Liver (tissue), 9 donors: Measurements from ENCODE around the gene P2RY1. TPM values are rescaled to one million over a fixed set of nuclear protein-coding genes. Genes with fewer than 3 reads are reported as not detected.
"Not testable (repeated sequence)": the region's sequence is repeated elsewhere in the genome, so short reads cannot be mapped to it uniquely, and the experiment has no call there.

Source experiments
- DNase-seq: peaks from one replicate; pipeline ENCODE4 v3.0.0-alpha.2; 2017; ENCODE audit warnings: low spot score
- H3K27ac ChIP-seq, 2 donors: one replicate each; pipeline ENCODE4 v1.7.0; 2013; ENCODE audit warnings: inconsistent platforms in 2 of 2, low read length in 2 of 2, control low read depth in 1 of 2, low read depth in 1 of 2, mild to moderate bottlenecking in 1 of 2
- H3K27me3 ChIP-seq, 4 donors: one replicate each; pipeline versions ENCODE4 v1.6.1 to v1.7.0; 2013; ENCODE audit warnings: low read length in 3 of 4, inconsistent platforms in 1 of 4, mild to moderate bottlenecking in 1 of 4, moderate library complexity in 1 of 4; ENCODE audit not compliant: control insufficient read depth in 4 of 4, insufficient read depth in 4 of 4
- H3K36me3 ChIP-seq, 4 donors: one replicate each; pipeline versions ENCODE4 v1.6.1 to v1.7.0; 2013; ENCODE audit warnings: low read length in 3 of 4, mild to moderate bottlenecking in 3 of 4, low read depth in 1 of 4, moderate library complexity in 1 of 4; ENCODE audit not compliant: control insufficient read depth in 4 of 4, insufficient read depth in 3 of 4
- H3K4me1 ChIP-seq, 4 donors: one replicate each; pipeline versions ENCODE4 v1.6.1 to v1.7.0; 2013; ENCODE audit warnings: low read length in 3 of 4, mild to moderate bottlenecking in 3 of 4, moderate library complexity in 1 of 4; ENCODE audit not compliant: control insufficient read depth in 4 of 4, insufficient read depth in 4 of 4
- H3K4me3 ChIP-seq, 3 donors: one replicate each; pipeline versions ENCODE4 v1.6.1 to v1.7.0; 2013; ENCODE audit warnings: low read length in 3 of 3, control low read depth in 1 of 3, low read depth in 1 of 3, mild to moderate bottlenecking in 1 of 3
- H3K9ac ChIP-seq, 2 donors: one replicate each; pipeline ENCODE4 v1.7.0; 2013; ENCODE audit warnings: low read length in 2 of 2, mild to moderate bottlenecking in 2 of 2, moderate library complexity in 2 of 2, control low read depth in 1 of 2, low read depth in 1 of 2
- H3K9me3 ChIP-seq, 4 donors: one replicate each; pipeline versions ENCODE4 v1.6.1 to v1.7.0; 2013; ENCODE audit warnings: low read length in 3 of 4; ENCODE audit not compliant: control insufficient read depth in 4 of 4
- EGR1 ChIP-seq, 2 donors: IDR thresholded peaks; 2 replicates each; pipeline ENCODE4 v1.6.1; 2016 to 2018; ENCODE audit warnings: antibody characterized with exemption in 2 of 2, low read depth in 2 of 2
- FOXA1 ChIP-seq: IDR thresholded peaks from 2 replicates; pipeline ENCODE4 v1.6.1; 2016; ENCODE audit warnings: antibody characterized with exemption
- GABPA ChIP-seq, 2 donors: IDR thresholded peaks in 1 of 2; conservative IDR thresholded peaks in 1 of 2; 2 replicates each; pipeline ENCODE4 v1.6.1; 2016; ENCODE audit warnings: antibody characterized with exemption in 2 of 2, mild to moderate bottlenecking in 1 of 2, moderate library complexity in 1 of 2
- HNF4G ChIP-seq: IDR thresholded peaks from 2 replicates; pipeline ENCODE4 v1.6.1; 2016; ENCODE audit warnings: antibody characterized with exemption
- JUND ChIP-seq, 2 donors: IDR thresholded peaks; 2 replicates each; pipeline ENCODE4 v1.6.1; 2016; ENCODE audit warnings: antibody characterized with exemption in 2 of 2
- RAD21 ChIP-seq, 2 donors: IDR thresholded peaks; 2 replicates each; pipeline ENCODE4 v1.6.1; 2016; ENCODE audit warnings: antibody characterized with exemption in 2 of 2, mild to moderate bottlenecking in 2 of 2
- RXRA ChIP-seq, 2 donors: IDR thresholded peaks; 2 replicates each; pipeline ENCODE4 v1.6.1; 2017 to 2018; ENCODE audit warnings: antibody characterized with exemption in 2 of 2, mild to moderate bottlenecking in 1 of 2
- TAF1 ChIP-seq: conservative IDR thresholded peaks from 2 replicates; pipeline ENCODE4 v1.6.1; 2016; ENCODE audit warnings: antibody characterized with exemption, mild to moderate bottlenecking
- YY1 ChIP-seq: IDR thresholded peaks from 2 replicates; pipeline ENCODE4 v1.6.1; 2016; ENCODE audit warnings: antibody characterized with exemption, mild to moderate bottlenecking
- ZBTB33 ChIP-seq: IDR thresholded peaks from 2 replicates; pipeline ENCODE4 v1.6.1; 2016; ENCODE audit warnings: antibody characterized with exemption
- WGBS: extraction: QIAGEN DNeasy Blood & Tissue Kit; methylation state at CpG from one replicate; pipeline ENCODE4 v1.1.7; 2013; 5-methylcytosine and 5-hydroxymethylcytosine counted together
- polyA plus RNA-seq, 2 donors: library from polyadenylated mRNA; stranded (reverse) in 1 of 2; unstranded in 1 of 2; fragments of 200-250 nt in 1 of 2; fragments of >200 nt in 1 of 2; fragmentation: Nextera tagmentation in 1 of 2; extraction: Ambion mirVana in 1 of 2; gene quantifications; one replicate each; pipeline versions ENCODE4 v1.2.1 to v1.2.3, GENCODE V29; 2013 to 2015
- total RNA-seq, 2 donors: library from RNA; depleted of rRNA; stranded (reverse); fragments of >200 nt; gene quantifications; one replicate each; pipeline ENCODE4 v1.2.3, GENCODE V29; 2014
- TF ChIP-seq, protein P1 (sequence below): IDR thresholded peaks from 2 replicates; pipeline ENCODE4 v1.6.1; 2016; ENCODE audit warnings: antibody characterized with exemption
- donor health status: healthy.
- donor health status: healthy.
- donor health status: healthy.
- donor health status: healthy.
- donor health status: healthy.

P2RY1 gene
- total and polyA plus RNA-seq, 4 donors: 0.54 to 7.5 (median 1.9) TPM

- DNase-seq, H3K27me3 ChIP-seq, H3K36me3 ChIP-seq, H3K4me3 ChIP-seq, H3K4me1 ChIP-seq, H3K9ac ChIP-seq, H3K27ac ChIP-seq: not testable (repeated sequence)
- 78% methylated on average over 1 of the region's 1 CpG for WGBS
- peaks cover 1 to 18% (median 2%) of the 10 kb centered on the region in 4 donors for H3K9me3 ChIP-seq
Observed at GRCh38 chr3:152847599-152847998, 12.7 kb downstream of the P2RY1 start.

DNA sequence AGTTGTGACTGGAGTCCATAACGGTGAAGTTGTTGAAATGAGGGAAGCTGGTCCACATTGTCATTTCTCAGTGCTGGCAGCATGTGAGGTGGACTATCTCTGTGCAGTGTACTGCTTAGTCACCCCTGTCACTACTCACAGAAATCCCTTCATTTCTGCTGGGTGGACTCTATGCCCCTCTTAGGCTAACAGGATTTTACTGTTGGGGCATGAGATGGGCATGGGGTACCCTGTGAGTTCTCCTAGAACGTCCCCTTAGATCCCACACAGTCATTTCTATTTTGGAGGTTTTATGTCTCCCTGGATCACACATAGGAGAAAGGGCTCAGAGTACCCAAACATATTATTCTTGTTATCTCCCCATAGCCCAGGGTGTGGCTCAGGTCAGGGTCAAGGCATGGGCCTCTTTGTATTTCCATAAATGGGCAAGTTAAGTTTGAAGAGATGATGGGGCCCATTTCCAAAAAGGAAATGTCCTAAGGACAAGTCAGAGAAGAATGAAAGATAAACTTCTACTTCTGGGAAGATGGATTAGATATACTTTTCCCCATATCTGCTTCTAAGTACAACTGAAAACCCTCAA, 15.2 kb downstream of the P2RY1 start:
- no peak overlapping the region for H3K27ac ChIP-seq
- no peak for DNase-seq
- H3K4me1 ChIP-seq: no peaks in the 10 kb centered on the region
- peaks cover 0 to 18% (median 2%) of the 10 kb centered on the region in 4 donors for H3K9me3 ChIP-seq
- H3K27me3 ChIP-seq: no peaks in the 10 kb centered on the region
- no peak for TF ChIP-seq RAD21 (IDR thresholded peaks at IDR 0.05)
- no peak for TF ChIP-seq FOXA1
- no peak for TF ChIP-seq TAF1
- no peak for TF ChIP-seq YY1
- no peak overlapping the region for H3K9ac ChIP-seq
- H3K4me3 ChIP-seq: no peak overlapping the region
- 71% methylated on average over 2 of the region's 2 CpGs for whole genome bisulfite sequencing
- no peaks in the 10 kb centered on the region for H3K36me3 ChIP-seq

GRCh38 chr3:152853196-152853595, 18.3 kb downstream of the P2RY1 start:
- H3K9me3 ChIP-seq: peaks cover 0 to 5% (median 0%) of the 10 kb centered on the region in 4 donors
- no peak overlapping the region for H3K4me3 ChIP-seq
- TF ChIP-seq HNF4G (no peak), ZBTB33 (no peak), EGR1 (IDR thresholded peaks at IDR 0.05; ENCODE audit: low read depth in 2 of 2) (no peak), GABPA (IDR thresholded peaks at IDR 0.05 in 1 of 2, conservative IDR thresholded peaks at IDR 0.05 in 1 of 2) (no peak), JUND (IDR thresholded peaks at IDR 0.05) (no peak), YY1 (no peak)
- no peak overlapping the region for H3K27ac ChIP-seq
- no peaks in the 10 kb centered on the region for H3K36me3 ChIP-seq
- DNase-seq: no peak
- H3K9ac ChIP-seq: no peak overlapping the region
- no peaks in the 10 kb centered on the region for H3K27me3 ChIP-seq
- H3K4me1 ChIP-seq: no peaks in the 10 kb centered on the region
- 73% methylated on average over 2 of the region's 2 CpGs for WGBS

- no peak for DNase-seq
- Histone ChIP-seq H3K9me3 (no peaks in the 10 kb centered on the region), H3K27ac (no peak overlapping the region), H3K36me3 (no peaks in the 10 kb centered on the region), H3K27me3 (no peaks in the 10 kb centered on the region), H3K4me1 (no peaks in the 10 kb centered on the region), H3K4me3 (no peak overlapping the region), H3K9ac (no peak overlapping the region)
- 95% methylated on average over 1 of the region's 1 CpG for WGBS
- peak in 1 of 2 donors; percentile 12 for TF ChIP-seq RXRA (IDR thresholded peaks at IDR 0.05)
- TF ChIP-seq, protein P1, sequence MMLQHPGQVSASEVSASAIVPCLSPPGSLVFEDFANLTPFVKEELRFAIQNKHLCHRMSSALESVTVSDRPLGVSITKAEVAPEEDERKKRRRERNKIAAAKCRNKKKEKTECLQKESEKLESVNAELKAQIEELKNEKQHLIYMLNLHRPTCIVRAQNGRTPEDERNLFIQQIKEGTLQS: no peak
Observed at GRCh38 chr3:152857082-152857481, 22.2 kb downstream of the P2RY1 start.
